Measurements from ENCODE around the gene TBXAS1.

The TBXAS1 gene

DNA sequence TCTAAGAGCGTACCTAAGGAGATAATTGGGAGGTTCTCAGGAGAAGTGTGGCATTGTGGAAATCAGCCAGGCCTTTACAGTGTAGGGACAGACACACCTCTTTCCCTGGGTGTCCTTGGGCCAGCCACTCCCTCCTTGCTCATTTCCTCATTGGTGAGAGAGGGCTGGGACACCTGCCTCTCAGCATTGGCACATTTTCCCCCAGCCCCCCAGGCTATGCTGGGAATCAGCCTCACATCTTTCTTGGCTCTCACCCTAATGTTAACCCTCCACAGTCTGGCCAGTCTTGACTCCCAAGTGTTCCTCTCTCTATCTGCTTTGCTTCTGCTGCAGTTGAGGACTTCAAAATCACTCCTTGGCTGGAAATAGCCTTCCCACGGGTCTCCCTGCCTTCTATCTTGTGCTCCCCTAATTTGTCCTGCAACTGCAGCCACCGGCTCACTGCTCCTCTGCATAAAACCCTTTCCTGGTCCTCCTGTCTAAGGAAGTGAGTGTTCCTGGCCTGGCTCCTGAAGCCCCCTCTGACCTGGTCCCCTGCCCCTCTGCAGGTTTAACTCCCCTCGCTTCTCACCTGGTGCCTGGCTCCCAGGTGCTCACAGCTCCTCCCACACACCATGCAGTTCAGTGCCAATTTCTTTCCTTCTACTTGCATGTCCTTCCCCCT lies 15.8 kb downstream of the TBXAS1 start:
- no peak overlapping the region for H3K4me3 ChIP-seq
- H3K9me3 ChIP-seq (ENCODE audit: low read depth, low read length), result no peaks in the 10 kb centered on the region
- no peak overlapping the region for H3K27ac ChIP-seq
- TF ChIP-seq EZH2 (IDR thresholded peaks at IDR 0.05) (no peak), FOXP2 (optimal IDR thresholded peaks at IDR 0.05; ENCODE audit: control extremely low read depth, extremely low read length, insufficient read depth) (no peak), POLR2AphosphoS5 (IDR thresholded peaks at IDR 0.05; ENCODE audit: borderline replicate concordance, low read depth, low read length) (no peak)
- no peak overlapping the region for H3K9ac ChIP-seq (ENCODE audit: insufficient read length)
- DNase-seq (ENCODE audit: low read depth, low spot score), result no peak
- no peaks in the 10 kb centered on the region for H3K36me3 ChIP-seq (ENCODE audit: insufficient read depth, low read length)

DNA sequence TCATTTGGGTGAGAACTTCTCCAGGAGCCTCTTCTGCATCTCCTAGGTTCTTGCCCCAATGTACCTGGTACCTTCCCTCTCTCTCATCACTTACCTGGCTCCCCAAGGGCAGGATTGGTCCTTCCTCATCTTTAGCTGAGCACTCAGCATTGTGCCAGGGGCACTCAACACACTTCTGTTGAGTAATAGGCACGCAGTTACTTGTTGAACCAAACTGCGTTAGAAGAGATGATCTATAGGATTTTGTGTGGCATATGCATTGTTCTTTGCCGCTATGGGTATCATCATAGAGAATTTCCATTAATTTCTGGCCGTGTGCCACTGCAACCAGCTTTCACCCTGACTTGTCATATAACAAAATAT lies 16.4 kb downstream of the TBXAS1 start:
- H3K36me3 ChIP-seq (ENCODE audit: insufficient read depth, low read length), result no peaks in the 10 kb centered on the region
- TF ChIP-seq POLR2AphosphoS5 (IDR thresholded peaks at IDR 0.05; ENCODE audit: borderline replicate concordance, low read depth, low read length) (no peak), EZH2 (IDR thresholded peaks at IDR 0.05) (no peak), FOXP2 (optimal IDR thresholded peaks at IDR 0.05; ENCODE audit: control extremely low read depth, extremely low read length, insufficient read depth) (no peak)
- H3K9ac ChIP-seq (ENCODE audit: insufficient read length), result no peak overlapping the region
- H3K4me3 ChIP-seq, result no peak overlapping the region
- H3K9me3 ChIP-seq (ENCODE audit: low read depth, low read length), result no peaks in the 10 kb centered on the region
- H3K27ac ChIP-seq, result no peak overlapping the region
- no peak for DNase-seq (ENCODE audit: low read depth, low spot score)

DNA sequence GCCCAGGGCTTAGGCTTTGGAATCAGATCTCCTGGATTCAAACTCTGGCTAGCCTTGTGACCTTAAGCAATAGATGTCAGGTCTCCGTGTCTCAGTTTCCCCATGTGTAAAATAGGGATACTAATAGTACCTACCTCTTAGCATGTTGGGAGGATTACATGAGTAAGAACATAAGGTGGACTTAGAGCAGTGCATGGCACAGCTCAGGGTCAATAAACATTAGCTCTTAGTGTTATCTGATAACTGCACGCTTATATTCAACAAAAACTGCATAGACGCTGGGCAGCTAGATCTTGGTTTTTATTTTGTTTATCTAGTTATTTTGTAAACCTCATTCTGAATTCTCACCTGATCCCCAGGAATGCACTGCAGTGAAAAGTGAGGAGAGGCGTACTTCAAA lies 17.2 kb downstream of the TBXAS1 start:
- H3K9ac ChIP-seq (ENCODE audit: insufficient read length), result no peak overlapping the region
- DNase-seq (ENCODE audit: low read depth, low spot score), result no peak
- no peaks in the 10 kb centered on the region for H3K36me3 ChIP-seq (ENCODE audit: insufficient read depth, low read length)
- no peak overlapping the region for H3K4me3 ChIP-seq
- H3K9me3 ChIP-seq (ENCODE audit: low read depth, low read length), result no peaks in the 10 kb centered on the region
- no peak for TF ChIP-seq FOXP2 (optimal IDR thresholded peaks at IDR 0.05; ENCODE audit: control extremely low read depth, extremely low read length, insufficient read depth)
- TF ChIP-seq EZH2 (IDR thresholded peaks at IDR 0.05), result no peak
- TF ChIP-seq POLR2AphosphoS5 (IDR thresholded peaks at IDR 0.05; ENCODE audit: borderline replicate concordance, low read depth, low read length), result no peak
- no peak overlapping the region for H3K27ac ChIP-seq

DNA sequence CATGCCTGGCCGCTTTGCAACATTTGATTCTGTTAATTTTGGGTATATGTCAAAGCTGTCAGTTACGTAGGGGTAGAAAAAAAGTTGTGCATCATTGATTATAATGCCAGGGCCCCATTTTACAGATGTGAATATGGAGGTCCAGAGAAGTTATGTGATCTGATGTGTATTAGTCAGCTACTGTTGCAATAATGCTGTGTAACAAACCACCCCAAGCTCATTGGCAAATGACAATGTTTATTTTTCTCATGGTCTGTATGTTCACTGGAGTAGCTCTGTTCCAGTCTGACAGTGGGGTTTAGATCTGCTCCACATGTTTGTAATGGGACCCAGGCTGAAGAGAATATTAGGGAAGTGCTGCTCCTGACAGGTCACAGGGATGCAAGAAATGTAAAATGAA lies 19.2 kb downstream of the TBXAS1 start:
- H3K4me3 ChIP-seq, result no peak overlapping the region
- H3K27ac ChIP-seq, result no peak overlapping the region
- TF ChIP-seq POLR2AphosphoS5 (IDR thresholded peaks at IDR 0.05; ENCODE audit: borderline replicate concordance, low read depth, low read length) (no peak), EZH2 (IDR thresholded peaks at IDR 0.05) (no peak), FOXP2 (optimal IDR thresholded peaks at IDR 0.05; ENCODE audit: control extremely low read depth, extremely low read length, insufficient read depth) (no peak)
- H3K9ac ChIP-seq (ENCODE audit: insufficient read length), result no peak overlapping the region
- no peaks in the 10 kb centered on the region for H3K36me3 ChIP-seq (ENCODE audit: insufficient read depth, low read length)
- no peaks in the 10 kb centered on the region for H3K9me3 ChIP-seq (ENCODE audit: low read depth, low read length)
- DNase-seq (ENCODE audit: low read depth, low spot score), result no peak

- no peak overlapping the region for H3K27ac ChIP-seq
- H3K9ac ChIP-seq (ENCODE audit: insufficient read length), result no peak overlapping the region
- no peak for TF ChIP-seq POLR2AphosphoS5 (IDR thresholded peaks at IDR 0.05; ENCODE audit: borderline replicate concordance, low read depth, low read length)
- H3K36me3 ChIP-seq (ENCODE audit: insufficient read depth, low read length), result no peaks in the 10 kb centered on the region
- DNase-seq (ENCODE audit: low read depth, low spot score), result no peak
- no peaks in the 10 kb centered on the region for H3K9me3 ChIP-seq (ENCODE audit: low read depth, low read length)
- no peak overlapping the region for H3K4me3 ChIP-seq
These were observed 21.8 kb downstream of the TBXAS1 start for GRCh38 chr7:139850906-139851305.

- Histone ChIP-seq H3K27ac (no peak overlapping the region), H3K9ac (ENCODE audit: insufficient read length) (no peak overlapping the region), H3K36me3 (ENCODE audit: insufficient read depth, low read length) (no peaks in the 10 kb centered on the region), H3K9me3 (ENCODE audit: low read depth, low read length) (no peaks in the 10 kb centered on the region), H3K4me3 (no peak overlapping the region)
- no peak for DNase-seq (ENCODE audit: low read depth, low spot score)
- TF ChIP-seq EZH2 (IDR thresholded peaks at IDR 0.05) (no peak), FOXP2 (optimal IDR thresholded peaks at IDR 0.05; ENCODE audit: control extremely low read depth, extremely low read length, insufficient read depth) (no peak), POLR2AphosphoS5 (IDR thresholded peaks at IDR 0.05; ENCODE audit: borderline replicate concordance, low read depth, low read length) (no peak)
These were observed 22.9 kb downstream of the TBXAS1 start for GRCh38 chr7:139851770-139852481.

DNA sequence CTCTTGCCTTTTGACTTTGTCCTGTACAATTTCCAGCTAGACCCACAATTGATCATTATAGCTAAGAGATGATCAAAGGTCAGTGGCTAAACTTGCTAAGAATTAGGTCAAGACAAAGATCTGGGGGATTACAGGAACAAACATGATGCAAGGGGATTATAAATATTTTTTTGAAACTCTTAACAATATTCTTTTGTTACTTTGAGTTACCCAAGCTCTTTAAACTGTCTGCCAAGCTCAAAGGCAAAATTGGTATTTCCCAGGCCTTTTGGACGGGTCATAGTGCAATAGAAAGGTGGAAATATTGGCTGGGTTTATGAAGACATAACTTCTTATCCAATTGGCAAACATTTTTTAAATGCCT lies 23.4 kb downstream of the TBXAS1 start:
- TF ChIP-seq EZH2 (IDR thresholded peaks at IDR 0.05) (no peak), POLR2AphosphoS5 (IDR thresholded peaks at IDR 0.05; ENCODE audit: borderline replicate concordance, low read depth, low read length) (no peak), FOXP2 (optimal IDR thresholded peaks at IDR 0.05; ENCODE audit: control extremely low read depth, extremely low read length, insufficient read depth) (no peak)
- H3K4me3 ChIP-seq, result no peak overlapping the region
- no peaks in the 10 kb centered on the region for H3K36me3 ChIP-seq (ENCODE audit: insufficient read depth, low read length)
- no peaks in the 10 kb centered on the region for H3K9me3 ChIP-seq (ENCODE audit: low read depth, low read length)
- H3K9ac ChIP-seq (ENCODE audit: insufficient read length), result no peak overlapping the region
- H3K27ac ChIP-seq, result no peak overlapping the region
- DNase-seq (ENCODE audit: low read depth, low spot score), result no peak

GRCh38 chr7:139853506-139854123 lies 24.6 kb downstream of the TBXAS1 start:
- no peak for DNase-seq (ENCODE audit: low read depth, low spot score)
- TF ChIP-seq EZH2 (IDR thresholded peaks at IDR 0.05) (no peak), FOXP2 (optimal IDR thresholded peaks at IDR 0.05; ENCODE audit: control extremely low read depth, extremely low read length, insufficient read depth) (no peak), POLR2AphosphoS5 (IDR thresholded peaks at IDR 0.05; ENCODE audit: borderline replicate concordance, low read depth, low read length) (no peak)
- Histone ChIP-seq H3K9ac (ENCODE audit: insufficient read length) (no peak overlapping the region), H3K36me3 (ENCODE audit: insufficient read depth, low read length) (no peaks in the 10 kb centered on the region), H3K4me3 (no peak overlapping the region), H3K27ac (no peak overlapping the region), H3K9me3 (ENCODE audit: low read depth, low read length) (no peaks in the 10 kb centered on the region)

Data from SK-N-MC (cell line).